Small intestine (tissue), 7 donors: Measurements from ENCODE around the gene COL5A3. TPM values are rescaled to one million over a fixed set of nuclear protein-coding genes. Genes with fewer than 3 reads are reported as not detected.

ENCODE experiments used
- DNase-seq, 2 donors: peaks; one replicate each; pipeline versions ENCODE4 v3.0.0 to v3.0.0-alpha.2; 2013
- FAIRE-seq: peaks from 2 replicates; lab custom pipeline; 2012; peaks lifted over from hg19 to GRCh38; lab: Jason Lieb, UNC
- H3K27ac ChIP-seq, 3 donors: one replicate each; pipeline ENCODE4 v1.5.1; 2013; ENCODE audit warnings: low read length in 2 of 3, mild to moderate bottlenecking in 2 of 3, control low read depth in 1 of 3, inconsistent platforms in 1 of 3, low read depth in 1 of 3, moderate library complexity in 1 of 3
- H3K27me3 ChIP-seq, 3 donors: one replicate each; pipeline ENCODE4 v1.6.1; 2013; ENCODE audit warnings: low read length in 3 of 3, inconsistent platforms in 1 of 3; ENCODE audit not compliant: control insufficient read depth in 3 of 3, insufficient read depth in 3 of 3
- H3K36me3 ChIP-seq, 3 donors: one replicate each; pipeline ENCODE4 v1.6.1; 2013; ENCODE audit warnings: low read length in 3 of 3, inconsistent platforms in 1 of 3, low read depth in 1 of 3, mild to moderate bottlenecking in 1 of 3, moderate library complexity in 1 of 3; ENCODE audit not compliant: control insufficient read depth in 3 of 3, insufficient read depth in 2 of 3
- H3K4me1 ChIP-seq, 3 donors: one replicate each; pipeline ENCODE4 v1.6.1; 2013; ENCODE audit warnings: low read length in 2 of 3, inconsistent platforms in 1 of 3, low read depth in 1 of 3, mild to moderate bottlenecking in 1 of 3, moderate library complexity in 1 of 3; ENCODE audit not compliant: control insufficient read depth in 3 of 3, insufficient read depth in 2 of 3
- H3K4me3 ChIP-seq, 3 donors: one replicate each; pipeline ENCODE4 v1.5.1; 2013; ENCODE audit warnings: low read length in 3 of 3, control low read depth in 1 of 3, inconsistent platforms in 1 of 3, low read depth in 1 of 3, mild to moderate bottlenecking in 1 of 3, moderate library complexity in 1 of 3
- H3K9me3 ChIP-seq, 2 donors: one replicate each; pipeline ENCODE4 v1.6.1; 2013; ENCODE audit warnings: low read depth in 1 of 2, low read length in 1 of 2; ENCODE audit not compliant: control insufficient read depth in 2 of 2, insufficient read depth in 1 of 2
- WGBS, 3 donors: extraction: QIAGEN DNeasy Blood & Tissue Kit; methylation state at CpG; one replicate each; pipeline ENCODE4 v1.1.7; 2013; 5-methylcytosine and 5-hydroxymethylcytosine counted together
- polyA plus RNA-seq, 4 donors: library from polyadenylated mRNA; stranded (reverse) in 3 of 4; unstranded in 1 of 4; fragments of 200-250 nt in 3 of 4; fragments of 120-200 nt in 1 of 4; gene quantifications; one replicate each; pipeline versions ENCODE4 v1.2.1 to v1.2.3, GENCODE V29; 2013
- donor health status: healthy with polysubstance abuse.
- donor health status: control.
- donor health status: control.
- donor health status: Bipolar disorder and iron deficiency.
- donor health status: healthy.

The COL5A3 gene
- polyA plus RNA-seq, 4 donors = 0.54 to 6.1 (median 1.5) TPM

- Histone ChIP-seq H3K36me3 (no peaks in the 10 kb centered on the region), H3K4me3 (no peak overlapping the region), H3K27me3 (peaks cover 0 to 2% (median 0%) of the 10 kb centered on the region in 3 donors), H3K27ac (no peak overlapping the region), H3K4me1 (no peaks in the 10 kb centered on the region), H3K9me3 (no peaks in the 10 kb centered on the region)
- 72 to 82% (median 73%) methylated on average over 5 of the region's 5 CpGs for WGBS, 3 donors
- DNase-seq (no peak), FAIRE-seq (no peak)
Measured at GRCh38 chr19:10019246-10019645, 8.9 kb upstream of the COL5A3 start.

DNA sequence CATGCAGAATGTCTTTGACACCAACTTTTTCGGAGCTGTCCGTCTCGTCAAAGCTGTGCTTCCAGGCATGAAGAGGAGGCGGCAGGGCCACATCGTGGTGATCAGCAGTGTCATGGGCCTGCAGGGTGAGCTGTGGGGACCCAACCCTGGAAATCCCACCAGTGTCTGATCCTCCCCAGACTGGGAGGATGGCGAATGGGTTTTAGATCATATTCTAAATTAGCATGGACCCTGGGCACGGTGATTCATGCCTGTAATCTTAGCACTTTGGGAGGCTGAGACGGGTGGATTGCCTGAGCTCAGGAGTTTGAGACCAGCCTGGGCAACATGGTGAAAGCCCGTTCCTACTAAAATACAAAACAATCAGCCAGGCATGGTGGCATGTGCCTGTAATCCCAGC is 8.5 kb upstream of the COL5A3 start:
- FAIRE-seq = no peak

DNA sequence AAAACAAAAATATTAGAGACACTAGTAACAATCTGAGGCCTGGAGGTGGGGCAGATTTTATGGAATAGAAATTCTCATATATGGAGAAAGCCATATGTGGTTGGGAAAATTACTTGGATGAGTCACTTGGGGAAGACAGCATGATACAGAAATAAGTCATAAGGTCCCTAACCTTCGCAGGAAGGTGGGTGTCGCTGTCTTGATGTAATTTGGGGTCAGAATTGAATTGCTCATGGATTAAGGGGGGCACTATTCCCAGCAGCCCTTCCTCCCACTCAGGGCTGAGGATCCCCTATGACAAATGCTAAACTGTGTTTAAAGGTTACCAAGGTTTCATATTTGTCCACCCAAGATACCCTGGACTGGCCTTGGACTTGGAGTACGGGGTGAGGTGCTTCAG is 8.0 kb upstream of the COL5A3 start:
- Histone ChIP-seq H3K27me3 (peaks cover 0 to 2% (median 2%) of the 10 kb centered on the region in 3 donors), H3K36me3 (no peaks in the 10 kb centered on the region), H3K4me1 (no peaks in the 10 kb centered on the region), H3K9me3 (no peaks in the 10 kb centered on the region), H3K27ac (no peak overlapping the region), H3K4me3 (no peak overlapping the region)
- DNase-seq (no peak), FAIRE-seq (no peak)
- 53 to 73% (median 65%) methylated on average over 3 of the region's 3 CpGs for WGBS, 3 donors

More for the DNA sequence above, 8.5 kb upstream of the COL5A3 start:
- Histone ChIP-seq H3K9me3 (no peaks in the 10 kb centered on the region), H3K27me3 (peaks cover 0 to 2% (median 0%) of the 10 kb centered on the region in 3 donors), H3K4me1 (no peaks in the 10 kb centered on the region), H3K27ac (no peak overlapping the region), H3K4me3 (no peak overlapping the region), H3K36me3 (no peaks in the 10 kb centered on the region)
- 79 to 82% (median 82%) methylated on average over 9 of the region's 9 CpGs for WGBS, 3 donors
- DNase-seq = no peak

GRCh38 chr19:10013834-10014618 is 3.7 kb upstream of the COL5A3 start:
- Histone ChIP-seq H3K9me3 (no peaks in the 10 kb centered on the region), H3K27ac (no peak overlapping the region), H3K4me3 (no peak overlapping the region), H3K27me3 (peaks cover 3 to 32% (median 6%) of the 10 kb centered on the region in 3 donors), H3K4me1 (peaks cover 0 to 4% (median 0%) of the 10 kb centered on the region in 3 donors), H3K36me3 (no peaks in the 10 kb centered on the region)
- 26 to 46% (median 27%) methylated on average over 6 of the region's 6 CpGs for WGBS, 3 donors
- FAIRE-seq (no peak), DNase-seq (no peak)

DNA sequence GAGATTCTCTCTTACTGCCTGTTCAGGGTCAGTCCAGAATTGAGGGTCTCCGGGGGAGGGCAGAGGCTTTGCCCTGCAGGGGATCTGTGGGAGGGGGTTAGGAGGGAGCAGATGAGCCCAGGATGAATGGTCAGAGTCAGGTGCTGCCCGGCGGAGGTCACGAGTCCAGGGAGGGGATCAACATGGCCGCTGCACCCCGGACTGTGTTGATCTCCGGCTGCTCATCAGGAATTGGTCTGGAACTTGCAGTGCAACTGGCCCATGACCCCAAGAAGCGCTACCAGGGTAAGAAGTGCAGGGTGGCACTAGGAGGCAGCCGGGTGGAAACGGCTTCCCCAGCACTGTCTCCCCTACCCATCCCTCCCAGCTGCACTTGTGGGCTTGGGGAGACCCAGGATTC is 3.0 kb upstream of the COL5A3 start, which contains the start of gene RDH8:
Gene RDH8 (plus strand): TSS at position 168 of the 400 bp plus-strand sequence. CDS start 15 bp downstream, at position 183.
- H3K9me3 ChIP-seq = no peaks in the 10 kb centered on the region
- no peak within 1 kb of the TSS for H3K4me3 ChIP-seq
- WGBS, 3 donors = 58 to 71% (median 67%) methylated on average over 10 of the region's 10 CpGs
- H3K27me3 ChIP-seq = peaks cover 3 to 39% (median 10%) of the 10 kb centered on the region in 3 donors
- H3K27ac ChIP-seq = no peak within 1 kb of the TSS
- no peak for DNase-seq
- peaks cover 0 to 4% (median 0%) of the 10 kb centered on the region in 3 donors for H3K4me1 ChIP-seq
- H3K36me3 ChIP-seq = no peaks in the 10 kb centered on the region
- FAIRE-seq = no peak

GRCh38 chr19:10011974-10012373 is 1.7 kb upstream of the COL5A3 start:
- no peak overlapping the region for H3K27ac ChIP-seq
- H3K9me3 ChIP-seq = no peaks in the 10 kb centered on the region
- H3K27me3 ChIP-seq = peaks cover 3 to 43% (median 10%) of the 10 kb centered on the region in 3 donors
- H3K4me3 ChIP-seq = no peak overlapping the region
- FAIRE-seq = no peak
- 31 to 52% (median 46%) methylated on average over 7 of the region's 7 CpGs for WGBS, 3 donors
- DNase-seq = no peak
- no peaks in the 10 kb centered on the region for H3K36me3 ChIP-seq
- peaks cover 0 to 4% (median 0%) of the 10 kb centered on the region in 3 donors for H3K4me1 ChIP-seq

GRCh38 chr19:10010939-10011338 is 635 bp upstream of the COL5A3 start:
- Histone ChIP-seq H3K4me3 (no peak overlapping the region), H3K4me1 (peaks cover 0 to 4% (median 0%) of the 10 kb centered on the region in 3 donors), H3K27me3 (peaks cover 3 to 46% (median 10%) of the 10 kb centered on the region in 3 donors), H3K9me3 (no peaks in the 10 kb centered on the region), H3K27ac (no peak overlapping the region), H3K36me3 (no peaks in the 10 kb centered on the region)
- DNase-seq (no peak), FAIRE-seq (no peak)
- WGBS, 3 donors = 65 to 80% (median 70%) methylated on average over 8 to 9 of the region's 9 CpGs

DNA sequence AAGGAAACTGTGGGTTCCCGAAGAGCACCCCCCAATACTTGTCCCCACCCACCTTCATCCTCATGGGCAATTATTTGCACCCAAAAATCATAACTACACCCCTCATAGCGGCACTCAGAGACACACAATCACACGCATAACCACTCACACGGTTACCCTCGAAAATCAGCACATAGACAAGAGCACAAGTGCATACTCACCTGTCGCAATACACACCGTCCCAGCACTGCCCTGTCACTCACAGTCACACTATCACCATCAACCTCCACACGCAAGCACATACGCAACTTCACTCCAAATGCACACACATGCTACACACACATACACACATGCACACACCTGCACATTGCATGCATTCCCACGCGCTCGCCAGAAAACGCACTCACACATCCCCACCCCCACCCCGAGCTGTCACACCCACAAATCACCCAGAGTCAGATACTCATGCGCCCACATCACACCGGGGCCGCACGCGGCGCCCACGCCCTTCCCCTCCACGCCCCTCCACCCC is 535 bp downstream of the COL5A3 start:
- no peaks in the 10 kb centered on the region for H3K36me3 ChIP-seq
- DNase-seq (no peak), FAIRE-seq (no peak)
- 7 to 11% (median 10%) methylated on average over 16 to 22 of the region's 22 CpGs for WGBS, 3 donors
- H3K27ac ChIP-seq = no peak overlapping the region
- H3K4me1 ChIP-seq = peaks cover 0 to 4% (median 0%) of the 10 kb centered on the region in 3 donors
- peaks cover 3 to 46% (median 8%) of the 10 kb centered on the region in 3 donors for H3K27me3 ChIP-seq
- no peaks in the 10 kb centered on the region for H3K9me3 ChIP-seq
- H3K4me3 ChIP-seq = peak overlapping the region in 2 of 3 donors; percentile 10 to 13
